Fibroblast of the aortic adventitia (primary cell): ENCODE data around the gene SUCLA2. TPM values are rescaled to one million over a fixed set of nuclear protein-coding genes. Genes with fewer than 3 reads are reported as not detected.
A peak's percentile ranks its signal among the peaks of the same experiment; 100 is the strongest.
"Not testable (repeated sequence)": the region's sequence is repeated elsewhere in the genome, so short reads cannot be mapped to it uniquely, and the experiment has no call there.

ENCODE experiments used
- DNase-seq: peaks from one replicate; pipeline ENCODE4 v3.0.0-alpha.2; 2010; ENCODE audit warnings: low read depth
- H3K4me3 ChIP-seq: 2 replicates; pipeline ENCODE4 v1.5.1; 2011; ENCODE audit warnings: low read depth, mild to moderate bottlenecking, control low read depth, low read length, moderate library complexity
- total RNA-seq: library from RNA; depleted of rRNA; stranded (reverse); fragments of >200 nt; gene quantifications from 2 replicates; pipeline ENCODE4 v1.2.3, GENCODE V29; 2012; ENCODE audit warnings: low replicate concordance
- TF ChIP-seq, protein P1 (sequence below): IDR thresholded peaks from 2 replicates; pipeline ENCODE4 v1.5.1; 2011; ENCODE audit warnings: mild to moderate bottlenecking, low read length, control low read depth, inconsistent platforms; ENCODE audit not compliant: insufficient read depth

The SUCLA2 gene
- total RNA-seq, 1 donor: 57.8 TPM

DNA sequence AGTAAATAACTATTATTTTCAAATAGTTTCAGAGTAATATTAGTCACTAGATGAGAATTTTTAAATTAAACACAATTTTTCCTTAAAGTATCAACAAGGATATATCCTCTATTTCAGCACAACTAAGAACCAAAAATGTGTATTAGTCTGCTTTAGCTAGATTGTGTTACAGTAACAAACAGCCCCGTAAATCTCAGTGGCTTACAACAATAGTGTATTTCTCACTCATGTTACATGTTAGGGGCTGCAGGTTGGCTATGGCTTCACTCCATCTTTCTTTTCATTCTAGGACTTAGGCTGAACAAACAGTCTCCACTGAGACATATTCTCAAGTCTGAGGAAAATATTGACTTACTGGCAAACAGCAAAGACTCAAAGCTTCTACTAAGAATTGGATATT is 11.6 kb upstream of the SUCLA2 start:
- DNase-seq: no peak
- TF ChIP-seq, protein P1, sequence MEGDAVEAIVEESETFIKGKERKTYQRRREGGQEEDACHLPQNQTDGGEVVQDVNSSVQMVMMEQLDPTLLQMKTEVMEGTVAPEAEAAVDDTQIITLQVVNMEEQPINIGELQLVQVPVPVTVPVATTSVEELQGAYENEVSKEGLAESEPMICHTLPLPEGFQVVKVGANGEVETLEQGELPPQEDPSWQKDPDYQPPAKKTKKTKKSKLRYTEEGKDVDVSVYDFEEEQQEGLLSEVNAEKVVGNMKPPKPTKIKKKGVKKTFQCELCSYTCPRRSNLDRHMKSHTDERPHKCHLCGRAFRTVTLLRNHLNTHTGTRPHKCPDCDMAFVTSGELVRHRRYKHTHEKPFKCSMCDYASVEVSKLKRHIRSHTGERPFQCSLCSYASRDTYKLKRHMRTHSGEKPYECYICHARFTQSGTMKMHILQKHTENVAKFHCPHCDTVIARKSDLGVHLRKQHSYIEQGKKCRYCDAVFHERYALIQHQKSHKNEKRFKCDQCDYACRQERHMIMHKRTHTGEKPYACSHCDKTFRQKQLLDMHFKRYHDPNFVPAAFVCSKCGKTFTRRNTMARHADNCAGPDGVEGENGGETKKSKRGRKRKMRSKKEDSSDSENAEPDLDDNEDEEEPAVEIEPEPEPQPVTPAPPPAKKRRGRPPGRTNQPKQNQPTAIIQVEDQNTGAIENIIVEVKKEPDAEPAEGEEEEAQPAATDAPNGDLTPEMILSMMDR: no peak
- H3K4me3 ChIP-seq: no peak overlapping the region

DNA sequence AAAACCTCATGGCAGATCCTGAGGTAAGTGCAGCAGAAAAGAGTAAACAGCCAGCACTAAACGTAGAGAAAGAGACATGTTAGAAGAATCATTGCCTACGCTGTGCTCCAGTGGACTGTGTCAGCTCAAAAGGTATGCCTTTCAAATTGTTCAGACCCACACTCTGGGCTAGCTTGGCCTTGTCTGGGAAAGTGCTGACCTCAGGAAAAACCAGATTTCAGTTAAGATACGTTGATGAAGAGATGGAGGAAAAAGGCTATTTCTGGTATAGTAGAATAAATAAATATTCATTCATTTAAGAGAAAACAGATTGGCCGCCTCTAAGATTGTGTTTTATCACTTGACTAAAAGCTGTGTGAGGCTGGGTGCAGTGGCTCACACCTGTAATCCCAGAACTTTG is 9.6 kb upstream of the SUCLA2 start:
- no peak overlapping the region for H3K4me3 ChIP-seq
- no peak for DNase-seq
- TF ChIP-seq, protein P1: no peak

DNA sequence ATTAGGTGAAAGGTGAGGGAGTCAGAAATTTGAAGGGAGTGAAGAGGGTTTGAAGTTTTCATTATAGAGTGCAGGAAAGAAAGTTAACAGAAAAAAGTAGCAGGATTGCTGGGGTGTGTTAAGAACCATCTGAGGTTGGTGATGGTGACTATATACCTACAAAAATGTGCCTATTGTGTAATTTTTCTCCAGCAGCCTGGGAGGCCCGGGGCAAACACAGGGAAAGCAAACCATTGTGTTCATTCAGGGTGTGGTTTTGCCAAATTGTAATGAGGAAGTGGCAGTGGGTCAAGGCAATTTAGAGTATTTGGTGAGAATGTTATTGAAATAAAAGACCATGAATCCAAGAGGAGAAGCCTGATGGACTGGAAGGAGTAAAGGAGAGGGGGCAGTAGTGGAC is 8.2 kb upstream of the SUCLA2 start:
- peak; percentile 80 for DNase-seq
- H3K4me3 ChIP-seq: no peak overlapping the region
- TF ChIP-seq, protein P1: no peak

DNA sequence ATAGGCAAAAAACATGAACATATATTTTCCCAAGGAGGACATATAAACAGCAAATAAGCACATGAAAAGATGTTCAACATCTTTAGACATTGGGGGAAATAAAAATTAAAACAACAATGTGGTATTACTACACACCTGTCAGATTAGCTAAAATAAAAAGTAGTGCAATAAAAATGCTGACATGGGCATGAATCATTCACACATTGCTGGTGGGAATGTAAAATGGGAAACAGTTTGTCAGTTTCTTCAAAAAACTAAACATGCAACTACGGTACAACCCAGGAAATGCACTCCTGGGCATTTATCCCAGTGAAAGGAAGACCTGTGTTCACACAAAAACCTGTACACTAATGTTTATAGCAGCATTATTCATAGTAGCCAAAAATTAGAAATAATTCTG is 5.3 kb upstream of the SUCLA2 start:
- TF ChIP-seq, protein P1: no peak
- DNase-seq: no peak
- no peak overlapping the region for H3K4me3 ChIP-seq

DNA sequence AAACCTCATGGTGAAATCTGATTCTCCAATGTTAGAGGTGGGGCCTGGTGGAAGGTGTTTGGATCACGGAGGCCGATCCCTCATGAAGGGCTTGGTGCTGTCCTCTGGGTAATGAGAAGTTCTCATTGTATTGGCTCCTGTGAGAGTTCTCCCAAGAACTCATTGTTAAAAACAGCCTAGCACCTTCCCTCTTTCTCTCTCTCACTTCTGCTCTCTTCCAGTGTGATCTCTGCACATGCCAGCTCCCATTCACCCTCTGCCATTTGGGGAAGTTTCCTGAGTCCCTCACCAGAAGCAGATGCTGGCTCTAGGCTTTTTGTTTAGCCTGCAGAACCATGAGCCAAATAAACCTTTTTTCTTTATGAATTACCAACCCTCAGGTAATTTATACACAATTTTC is 3.1 kb upstream of the SUCLA2 start:
- no peak for DNase-seq

DNA sequence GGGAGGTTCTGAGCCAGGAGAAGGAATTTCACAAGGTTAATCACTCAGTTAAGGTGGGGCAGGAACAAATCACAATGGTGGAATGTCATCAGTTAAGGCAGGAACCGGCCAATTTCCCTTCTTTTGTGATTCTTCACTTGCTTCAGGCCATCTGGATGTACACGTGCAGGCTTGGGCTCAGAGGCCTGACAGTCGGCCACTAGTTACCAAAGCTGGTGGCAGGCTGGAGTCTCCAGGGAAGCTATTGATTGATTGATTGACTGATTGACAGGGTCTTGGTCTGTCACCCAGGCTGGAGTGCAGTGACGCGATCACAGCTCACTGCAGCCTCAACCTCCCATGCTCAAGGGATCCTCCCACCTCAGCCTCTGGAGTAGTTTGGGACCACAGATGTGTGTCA is 926 bp upstream of the SUCLA2 start:
- H3K4me3 ChIP-seq: peak overlapping the region; percentile 17
- DNase-seq: not testable (repeated sequence)

More for the DNA sequence above, 3.1 kb upstream of the SUCLA2 start:
- no peak overlapping the region for H3K4me3 ChIP-seq
- TF ChIP-seq, protein P1: no peak

DNA sequence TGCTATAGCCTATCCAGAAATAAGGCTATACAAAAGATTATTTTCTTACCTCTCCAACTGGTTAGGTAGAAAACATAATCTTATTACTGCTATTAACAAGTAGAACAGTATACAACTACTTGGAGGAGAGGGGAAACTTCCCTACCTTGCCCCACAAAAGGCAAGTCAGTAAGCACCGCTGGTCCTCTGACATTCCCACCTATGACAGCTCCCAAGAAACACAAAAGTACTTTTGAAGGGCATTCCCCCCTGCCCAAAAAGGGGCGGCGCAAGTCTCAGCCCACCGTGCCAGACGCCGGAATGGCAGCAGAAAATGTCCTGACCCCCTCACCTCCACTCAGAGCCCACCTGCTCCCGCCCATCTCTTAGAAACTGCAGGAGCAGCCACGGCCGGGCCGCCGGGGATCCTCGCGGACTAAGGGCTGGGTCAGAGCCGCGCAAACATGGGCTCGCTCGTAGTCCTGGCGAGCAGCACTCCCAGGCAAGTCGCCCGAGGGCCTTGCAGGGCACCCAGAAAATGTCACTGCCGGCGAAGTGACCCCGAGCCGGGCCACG is 437 bp downstream of the SUCLA2 start:
- DNase-seq: peak; percentile 8
- H3K4me3 ChIP-seq: peak overlapping the region; percentile 98
- TF ChIP-seq, protein P1: no peak
